Kidney epithelial cell (primary cell): Measurements from ENCODE around the gene WBP1L. TPM values are rescaled to one million over a fixed set of nuclear protein-coding genes. Genes with fewer than 3 reads are reported as not detected.
A peak's percentile ranks its signal among the peaks of the same experiment; 100 is the strongest.
"Not testable (repeated sequence)": the region's sequence is repeated elsewhere in the genome, so short reads cannot be mapped to it uniquely, and the experiment has no call there.

ENCODE experiments used
- DNase-seq: peaks from one replicate; pipeline ENCODE4 v3.0.0-alpha.2; 2010; ENCODE audit warnings: low read depth
- H3K27me3 ChIP-seq: 2 replicates; pipeline ENCODE4 v1.6.0; 2011; ENCODE audit warnings: low read length; ENCODE audit not compliant: control insufficient read depth, insufficient read depth
- H3K36me3 ChIP-seq: 2 replicates; pipeline ENCODE4 v1.5.1; 2011; ENCODE audit warnings: low read length; ENCODE audit not compliant: control insufficient read depth, insufficient read depth
- H3K4me3 ChIP-seq: 2 replicates; pipeline ENCODE4 v1.5.1; 2011; ENCODE audit warnings: low read depth, mild to moderate bottlenecking, control low read depth, low read length
- CTCF ChIP-seq: IDR thresholded peaks from 2 replicates; pipeline ENCODE4 v1.5.1; 2011; ENCODE audit warnings: mild to moderate bottlenecking, moderate library complexity, low read length, control low read depth, inconsistent platforms; ENCODE audit not compliant: insufficient read depth, poor library complexity, severe bottlenecking
- total RNA-seq: library from RNA; depleted of rRNA; stranded (reverse); fragments of >200 nt; gene quantifications from 2 replicates; pipeline ENCODE4 v1.2.3, GENCODE V29; 2015

The WBP1L gene
- total RNA-seq, 1 donor from 2014 or later, result 67.1 TPM

GRCh38 chr10:102713539-102713813, 30.3 kb upstream of the WBP1L start:
- Histone ChIP-seq H3K27me3 (no peaks in the 10 kb centered on the region), H3K4me3 (peak overlapping the region; percentile 95), H3K36me3 (no peaks in the 10 kb centered on the region)
- TF ChIP-seq CTCF, result no peak
- no peak for DNase-seq

- peak; percentile 39 for TF ChIP-seq CTCF
- Histone ChIP-seq H3K4me3 (peak within 1 kb of the TSS; percentile 95), H3K27me3 (no peaks in the 10 kb centered on the region), H3K36me3 (no peaks in the 10 kb centered on the region)
- DNase-seq, result peak; percentile 94
Observed at GRCh38 chr10:102713814-102714620, 29.7 kb upstream of the WBP1L start, which contains the start of gene ARL3. ARL3 (minus strand) TSS chr10:102714397; CDS start chr10:102714275, 122 bp downstream.

- no peak for TF ChIP-seq CTCF
- Histone ChIP-seq H3K36me3 (no peaks in the 10 kb centered on the region), H3K4me3 (peak within 1 kb of the TSS; percentile 95), H3K27me3 (no peaks in the 10 kb centered on the region)
- DNase-seq, result no peak
Observed at GRCh38 chr10:102714621-102715455, 28.9 kb upstream of the WBP1L start, which contains the start of gene SFXN2. SFXN2 (plus strand) TSS chr10:102714636; CDS start chr10:102726637, 12,001 bp downstream.

- H3K36me3 ChIP-seq, result no peaks in the 10 kb centered on the region
- no peak for TF ChIP-seq CTCF
- no peak for DNase-seq
- H3K4me3 ChIP-seq, result no peak overlapping the region
- H3K27me3 ChIP-seq, result no peaks in the 10 kb centered on the region
Observed at GRCh38 chr10:102715880-102716279, 27.9 kb upstream of the WBP1L start.

- H3K36me3 ChIP-seq, DNase-seq, H3K27me3 ChIP-seq, H3K4me3 ChIP-seq: not testable (repeated sequence)
Observed at GRCh38 chr10:102716900-102717565, 26.7 kb upstream of the WBP1L start.

DNA sequence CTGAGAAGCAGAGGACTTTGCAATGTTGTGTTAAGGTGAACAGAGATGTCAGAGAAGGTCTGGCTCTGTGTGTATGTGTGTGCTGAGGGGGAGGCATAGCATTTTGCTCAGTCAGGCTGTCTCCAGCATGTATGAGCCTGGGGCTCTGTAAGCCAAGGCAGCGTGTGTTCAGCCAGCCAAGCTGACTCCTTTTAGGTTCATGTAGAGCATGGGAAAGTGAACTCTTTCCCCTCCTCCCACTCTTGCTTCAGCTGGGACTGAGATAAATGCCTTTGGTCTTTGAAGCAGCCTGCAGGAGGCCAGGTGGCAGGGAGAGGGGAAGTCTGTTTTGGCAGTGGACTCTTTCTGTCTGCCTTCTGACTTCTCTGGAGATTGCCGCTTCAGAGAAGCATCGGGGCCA, 25.5 kb upstream of the WBP1L start:
- TF ChIP-seq CTCF, result no peak
- no peak for DNase-seq
- no peaks in the 10 kb centered on the region for H3K36me3 ChIP-seq
- H3K27me3 ChIP-seq, result no peaks in the 10 kb centered on the region
- H3K4me3 ChIP-seq, result no peak overlapping the region
